ENCODE data around the gene ZNF554.
"Not testable (repeated sequence)": the region's sequence is repeated elsewhere in the genome, so short reads cannot be mapped to it uniquely, and the experiment has no call there.

ZNF554 gene

GRCh38 chr19:2790557-2791271, 29.0 kb upstream of the ZNF554 start:
- DNase-seq (ENCODE audit: low spot score): no peak
- FAIRE-seq: no peak

- no peak for FAIRE-seq
- no peak for DNase-seq (ENCODE audit: low spot score)
Observed at GRCh38 chr19:2791440-2791839, 28.2 kb upstream of the ZNF554 start.

- FAIRE-seq (no peak), DNase-seq (ENCODE audit: low spot score) (no peak)
Observed at GRCh38 chr19:2791876-2792275, 27.8 kb upstream of the ZNF554 start.

GRCh38 chr19:2792666-2793065, 27.0 kb upstream of the ZNF554 start:
- not testable (repeated sequence) for FAIRE-seq; DNase-seq (ENCODE audit: low spot score)

GRCh38 chr19:2793126-2793525, 26.5 kb upstream of the ZNF554 start:
- no peak for FAIRE-seq

GRCh38 chr19:2793577-2793976, 26.1 kb upstream of the ZNF554 start:
- DNase-seq (ENCODE audit: low spot score) (no peak), FAIRE-seq (no peak)

More at GRCh38 chr19:2793126-2793525, 26.5 kb upstream of the ZNF554 start:
- no peak for DNase-seq (ENCODE audit: low spot score)

GRCh38 chr19:2795827-2796658, 23.6 kb upstream of the ZNF554 start:
- DNase-seq (ENCODE audit: low spot score) (no peak), FAIRE-seq (no peak)

- FAIRE-seq: no peak
- DNase-seq (ENCODE audit: low spot score): no peak
Observed at GRCh38 chr19:2796659-2797266, 22.9 kb upstream of the ZNF554 start.

GRCh38 chr19:2797280-2797679, 22.4 kb upstream of the ZNF554 start:
- FAIRE-seq (no peak), DNase-seq (ENCODE audit: low spot score) (no peak)

GRCh38 chr19:2798158-2798685, 21.4 kb upstream of the ZNF554 start:
- no peak for FAIRE-seq
- DNase-seq (ENCODE audit: low spot score): no peak

GRCh38 chr19:2798733-2799132, 20.9 kb upstream of the ZNF554 start:
- FAIRE-seq (no peak), DNase-seq (ENCODE audit: low spot score) (peak; percentile 13)

GRCh38 chr19:2799273-2800020, 20.2 kb upstream of the ZNF554 start:
- DNase-seq (ENCODE audit: low spot score) (no peak), FAIRE-seq (no peak)

- no peak for DNase-seq (ENCODE audit: low spot score)
- FAIRE-seq: no peak
Observed at GRCh38 chr19:2800506-2800905, 19.2 kb upstream of the ZNF554 start.

- FAIRE-seq (no peak), DNase-seq (ENCODE audit: low spot score) (no peak)
Observed at GRCh38 chr19:2802826-2803225, 16.8 kb upstream of the ZNF554 start.

GRCh38 chr19:2803486-2804155, 16.0 kb upstream of the ZNF554 start:
- FAIRE-seq: no peak

GRCh38 chr19:2804156-2805004, 15.3 kb upstream of the ZNF554 start:
- no peak for FAIRE-seq

More at GRCh38 chr19:2803486-2804155, 16.0 kb upstream of the ZNF554 start:
- DNase-seq (ENCODE audit: low spot score): no peak

GRCh38 chr19:2805261-2805900, 14.3 kb upstream of the ZNF554 start:
- no peak for DNase-seq (ENCODE audit: low spot score)
- FAIRE-seq: no peak

More at GRCh38 chr19:2804156-2805004, 15.3 kb upstream of the ZNF554 start:
- DNase-seq (ENCODE audit: low spot score): no peak

GRCh38 chr19:2805991-2806649, 13.5 kb upstream of the ZNF554 start:
- DNase-seq (ENCODE audit: low spot score) (no peak), FAIRE-seq (no peak)

Measured in RCC 7860 (cell line).